HL-60 (cell line): ENCODE data around the gene FOXP1.

Source experiments
- DNase-seq, 2 experiments: peaks; one replicate each; pipeline ENCODE4 v3.0.0-alpha.2; 2010 to 2020; ENCODE audit warnings: low read depth in 1 of 2, low spot score in 1 of 2
- H3K27ac ChIP-seq: fragments of 250-450 bp; sonication (Bioruptor Pico); replicated peaks from 2 replicates; pipeline ENCODE4 v1.5.1; 2020; ENCODE audit warnings: mild to moderate bottlenecking, moderate library complexity
- H3K27me3 ChIP-seq: fragments of 250-450 bp; sonication (Bioruptor Pico); 2 replicates; pipeline ENCODE4 v1.5.1; 2021; ENCODE audit warnings: mild to moderate bottlenecking, moderate library complexity; ENCODE audit not compliant: insufficient read depth, poor library complexity, severe bottlenecking
- H3K4me3 ChIP-seq: replicated peaks from 2 replicates; pipeline ENCODE4 v1.5.1; 2011; ENCODE audit warnings: mild to moderate bottlenecking, control low read depth, low read length; ENCODE audit not compliant: insufficient read depth
- CTCF ChIP-seq: IDR thresholded peaks from one replicate; pipeline ENCODE4 v1.5.1; 2011; ENCODE audit warnings: low read length, control low read depth, inconsistent platforms; ENCODE audit not compliant: insufficient read depth
- GABPA ChIP-seq: IDR thresholded peaks from 2 replicates; pipeline ENCODE4 v1.6.1; 2012; ENCODE audit warnings: low read depth
- POLR2AphosphoS5 ChIP-seq: IDR thresholded peaks from 2 replicates; pipeline ENCODE4 v1.6.1; 2012; ENCODE audit warnings: low read depth
- REST ChIP-seq: IDR thresholded peaks from 2 replicates; pipeline ENCODE4 v1.6.1; 2012; ENCODE audit warnings: low read depth; ENCODE audit not compliant: insufficient replicate concordance
- SPI1 ChIP-seq: IDR thresholded peaks from 2 replicates; pipeline ENCODE4 v1.6.1; 2012; ENCODE audit warnings: low read depth, mild to moderate bottlenecking, borderline replicate concordance

Gene FOXP1

GRCh38 chr3:71197841-71198565, 385.5 kb downstream of the FOXP1 start:
- DNase-seq = no peak
- no peak overlapping the region for H3K27ac ChIP-seq
- no peaks in the 10 kb centered on the region for H3K27me3 ChIP-seq
- H3K4me3 ChIP-seq = no peak overlapping the region
- TF ChIP-seq CTCF = no peak
- TF ChIP-seq POLR2AphosphoS5 = no peak
- no peak for TF ChIP-seq GABPA
- no peak for TF ChIP-seq REST

GRCh38 chr3:71195492-71195891, 388.0 kb downstream of the FOXP1 start:
- H3K27me3 ChIP-seq = no peaks in the 10 kb centered on the region
- H3K27ac ChIP-seq = no peak overlapping the region
- no peak overlapping the region for H3K4me3 ChIP-seq
- no peak for TF ChIP-seq REST
- DNase-seq = no peak

- TF ChIP-seq REST = no peak
- TF ChIP-seq GABPA = no peak
- no peak for TF ChIP-seq SPI1
- TF ChIP-seq POLR2AphosphoS5 = no peak
- TF ChIP-seq CTCF = no peak
- H3K27me3 ChIP-seq = no peaks in the 10 kb centered on the region
- no peak overlapping the region for H3K4me3 ChIP-seq
- DNase-seq = no peak
- no peak overlapping the region for H3K27ac ChIP-seq
These were observed 388.7 kb downstream of the FOXP1 start for GRCh38 chr3:71194785-71195184.
